ENCODE measurements around the gene GREB1. TPM values are rescaled to one million over a fixed set of nuclear protein-coding genes. Genes with fewer than 3 reads are reported as not detected.

GREB1 gene
- total and polyA plus RNA-seq, 2 of the 4 experiments (the other 2 are of a cell fraction), result 0.05 TPM; not detected in 1

- Histone ChIP-seq H3K4me3 (ENCODE audit: insufficient read depth, low read depth, low read length) (no peak overlapping the region), H2BK20ac (ENCODE audit: low read depth, low read length) (no peak overlapping the region), H3K79me1 (ENCODE audit: low read depth in 1 of 2, low read length in 2 of 2) (no peaks in the 10 kb centered on the region), H2BK5ac (ENCODE audit: low read depth, low read length, poor library complexity, severe bottlenecking) (no peak overlapping the region), H3K9ac (ENCODE audit: low read depth, low read length) (no peak overlapping the region), H2AK9ac (replicated peaks; ENCODE audit: low read depth, low read length, poor library complexity) (no peak overlapping the region), H3K14ac (replicated peaks; ENCODE audit: low read depth, low read length) (no peak overlapping the region), H2BK120ac (ENCODE audit: low read depth, low read length) (no peak overlapping the region), H3K36me3 (ENCODE audit: control insufficient read depth, insufficient read depth, low read length) (no peaks in the 10 kb centered on the region), H3K23ac (ENCODE audit: low read depth, low read length) (no peak overlapping the region), H3K4me1 (ENCODE audit: control insufficient read depth, insufficient read depth, low read length) (peaks cover 3% of the 10 kb centered on the region; the same call in 1 of the 2 replicates), H2AFZ (replicated peaks; ENCODE audit: low read length, poor library complexity) (no peak overlapping the region), H4K5ac (ENCODE audit: low read depth, low read length) (no peak overlapping the region), H2AK5ac (ENCODE audit: low read depth, low read length) (no peak overlapping the region), H4K91ac (ENCODE audit: insufficient read depth, low read depth, low read length) (no peak overlapping the region), H4K20me1 (ENCODE audit: insufficient read depth, low read length) (no peaks in the 10 kb centered on the region), H3K27me3 (ENCODE audit: control insufficient read depth, insufficient read depth, low read length) (peaks cover 62% of the 10 kb centered on the region), H4K8ac (ENCODE audit: low read depth in 2 of 2, low read length in 2 of 2) (no peak overlapping the region), H3K27ac (ENCODE audit: insufficient read depth, low read length) (no peak overlapping the region), H3K18ac (ENCODE audit: low read depth, low read length) (no peak overlapping the region), H3K9me3 (ENCODE audit: control insufficient read depth, insufficient read depth, low read length) (peaks cover 3% of the 10 kb centered on the region; the same call in 1 of the 2 replicates), H3K56ac (ENCODE audit: extremely low read depth, insufficient read depth, low read length) (no peak overlapping the region), H3K9me1 (ENCODE audit: insufficient read depth, low read length) (0 out of 2 replicates have a peak, but pooled peaks cover 3% of the 10 kb centered on the region), H2BK15ac (ENCODE audit: low read depth, low read length) (no peak overlapping the region), H3K4ac (ENCODE audit: low read depth, low read length) (no peak overlapping the region), H3K4me2 (ENCODE audit: low read depth, low read length) (no peak overlapping the region)
- no TSS peak for BruUV-seq (replicated peaks)
- no peak for TF ChIP-seq FOS (IDR thresholded peaks at IDR 0.05; ENCODE audit: low read depth, low read length)
- no peak for TF ChIP-seq MAZ (IDR thresholded peaks at IDR 0.05; ENCODE audit: borderline replicate concordance, low read depth, low read length)
- no peak for TF ChIP-seq CHD1 (IDR thresholded peaks at IDR 0.05; ENCODE audit: low read depth, low read length)
- no peak for TF ChIP-seq RCOR1 (IDR thresholded peaks at IDR 0.05; ENCODE audit: insufficient replicate concordance, low read length)
- TF ChIP-seq NFE2L2 (IDR thresholded peaks at IDR 0.05; ENCODE audit: low read depth, low read length), result no peak
- no peak for TF ChIP-seq MAFK (IDR thresholded peaks at IDR 0.05; ENCODE audit: low read depth, low read length)
- no peak for TF ChIP-seq RAD21 (IDR thresholded peaks at IDR 0.05; ENCODE audit: low read length)
- no peak for TF ChIP-seq CEBPB (IDR thresholded peaks at IDR 0.05; ENCODE audit: low read depth, low read length)
- TF ChIP-seq USF2 (IDR thresholded peaks at IDR 0.05; ENCODE audit: low read depth, low read length), result no peak
- no peak for TF ChIP-seq RFX5 (IDR thresholded peaks at IDR 0.05; ENCODE audit: low read depth, low read length)
- no peak for TF ChIP-seq SMC3 (IDR thresholded peaks at IDR 0.05; ENCODE audit: low read depth, low read length)
- TF ChIP-seq BHLHE40 (IDR thresholded peaks at IDR 0.05; ENCODE audit: low read depth, low read length), result no peak
- TF ChIP-seq MXI1 (IDR thresholded peaks at IDR 0.05; ENCODE audit: borderline replicate concordance, low read depth, low read length), result no peak
- no peak for DNase-seq
- ChIA-PET POLR2A (ENCODE audit: unreplicated experiment) (no interaction called here), CTCF (interaction anchor here (1.0 kb wide), 1 partner anchor 82 kb away, joined by 3 read pairs; no protein-coding TSS in a partner anchor)
- ATAC-seq (ENCODE audit: low read depth), result no peak
- intact Hi-C loops (cut with micrococcal nuclease), result no loop called here
- in situ Hi-C loops (cut with MboI; ENCODE audit: low sequenced_read_pairs), result no loop called here
- dilution Hi-C loops (cut with HindIII; ENCODE audit: low sequenced_read_pairs, unreplicated experiment), result no loop called here
Measured at GRCh38 chr2:11662882-11663281, 129.0 kb downstream of the GREB1 start.

All from IMR-90 (cell line).